Endothelial cell of umbilical vein (primary cell): ENCODE measurements around the gene LRRC4B. TPM values are rescaled to one million over a fixed set of nuclear protein-coding genes. Genes with fewer than 3 reads are reported as not detected.

Experiments
- BruUV-seq: library from RNA; stranded (reverse); fragments of 400-500 nt; replicated peaks from 2 replicates; lab custom pipeline; 2021; lab: Mats Ljungman, UMichigan
- CTCF ChIA-PET: fragments of 300-600, 350-600 bp; sonication (Branson Sonifier 250); formaldehyde crosslinking; loops from one replicate; lab custom pipeline; 2021; ENCODE audit warnings: antibody characterized with exemption, inconsistent platforms; lab: Charles Lee
- POLR2A ChIA-PET: fragments of 300-600, 350-600 bp; sonication (Branson Sonifier 250); formaldehyde crosslinking; loops from one replicate; lab custom pipeline; 2021; ENCODE audit warnings: antibody characterized with exemption, inconsistent platforms; lab: Charles Lee
- DNase-seq: peaks from one replicate; pipeline ENCODE4 v3.0.0-alpha.2; 2011; ENCODE audit warnings: low read depth, low spot score
- FAIRE-seq: peaks from 2 replicates; lab custom pipeline; 2011; peaks lifted over from hg19 to GRCh38; lab: Jason Lieb, UNC
- H2AFZ ChIP-seq: 2 replicates; pipeline ENCODE4 v1.6.0; 2012; ENCODE audit warnings: low read depth, low read length, control low read depth, inconsistent platforms
- H3K27ac ChIP-seq: 2 replicates; pipeline ENCODE4 v1.5.1; 2011; ENCODE audit warnings: low read depth, mild to moderate bottlenecking, control low read depth, low read length, moderate library complexity; ENCODE audit not compliant: insufficient read depth
- H3K27me3 ChIP-seq, 2 experiments: 2 replicates each; pipeline versions ENCODE4 v1.6.0 to v1.6.1; 2011; ENCODE audit warnings: low read length in 2 of 2, mixed read lengths in 1 of 2; ENCODE audit not compliant: control insufficient read depth in 2 of 2, insufficient read depth in 2 of 2
- H3K36me3 ChIP-seq, 2 experiments: 2 replicates in 1 of 2; 3 replicates in 1 of 2; pipeline ENCODE4 v1.5.1; 2011; ENCODE audit warnings: low read length in 2 of 2, mild to moderate bottlenecking in 1 of 2, moderate library complexity in 1 of 2; ENCODE audit not compliant: control insufficient read depth in 2 of 2, insufficient read depth in 2 of 2; ENCODE audit errors: extremely low read depth in 1 of 2
- H3K4me1 ChIP-seq: 3 replicates; pipeline ENCODE4 v1.5.1; 2011; ENCODE audit warnings: mild to moderate bottlenecking, low read length; ENCODE audit not compliant: control insufficient read depth, insufficient read depth; ENCODE audit errors: extremely low read depth
- H3K4me2 ChIP-seq: 2 replicates; pipeline ENCODE4 v1.6.1; 2011; ENCODE audit warnings: low read length, control low read depth, mixed read lengths; ENCODE audit not compliant: insufficient read depth
- H3K4me3 ChIP-seq, 3 experiments: fragments of 200-600 bp in 1 of 3; sonication (generic), shearing (Covaris generic) in 1 of 3; replicated peaks in 1 of 3; 2 replicates each; pipeline ENCODE4 v1.5.1; 2011 to 2016; ENCODE audit warnings: control low read depth in 3 of 3, low read length in 3 of 3, mild to moderate bottlenecking in 2 of 3, inconsistent platforms in 1 of 3, low read depth in 1 of 3, moderate library complexity in 1 of 3; ENCODE audit not compliant: insufficient read depth in 1 of 3
- H3K79me2 ChIP-seq: 2 replicates; pipeline ENCODE4 v1.6.0; 2012; ENCODE audit warnings: low read length, inconsistent platforms; ENCODE audit not compliant: control insufficient read depth, insufficient read depth
- H3K9ac ChIP-seq: replicated peaks from 2 replicates; pipeline ENCODE3; 2011; ENCODE audit warnings: low read length, control low read depth; ENCODE audit not compliant: insufficient read depth; ENCODE audit errors: extremely low read depth
- H3K9me1 ChIP-seq: replicated peaks from 3 replicates; pipeline ENCODE4 v1.6.0; 2011; ENCODE audit warnings: mild to moderate bottlenecking, low read length; ENCODE audit not compliant: control insufficient read depth, insufficient read depth; ENCODE audit errors: extremely low read depth
- H3K9me3 ChIP-seq: replicated peaks from 2 replicates; pipeline ENCODE4 v1.5.1; 2012; ENCODE audit warnings: low read length, inconsistent platforms; ENCODE audit not compliant: control insufficient read depth, insufficient read depth
- H4K20me1 ChIP-seq: replicated peaks from 2 replicates; pipeline ENCODE3; 2011; ENCODE audit warnings: mild to moderate bottlenecking, low read length; ENCODE audit not compliant: control insufficient read depth, insufficient read depth; ENCODE audit errors: extremely low read depth
- EZH2 ChIP-seq: IDR thresholded peaks from 2 replicates; pipeline ENCODE4 v1.6.1; 2012; ENCODE audit warnings: borderline replicate concordance, low read depth, mild to moderate bottlenecking, moderate library complexity, low read length, inconsistent platforms; ENCODE audit not compliant: severe bottlenecking
- FOS ChIP-seq: IDR thresholded peaks from 2 replicates; pipeline ENCODE4 v1.6.1; 2011; ENCODE audit warnings: mild to moderate bottlenecking, low read length, moderate library complexity, borderline replicate concordance; ENCODE audit not compliant: insufficient read depth
- GATA2 ChIP-seq: IDR thresholded peaks from 2 replicates; pipeline ENCODE4 v1.7.0; 2011; ENCODE audit warnings: low read depth, mild to moderate bottlenecking, moderate library complexity, mixed read lengths, low read length; ENCODE audit not compliant: insufficient read length, insufficient read depth
- JUN ChIP-seq: IDR thresholded peaks from 2 replicates; pipeline ENCODE4 v1.6.1; 2011; ENCODE audit warnings: borderline replicate concordance, low read depth; ENCODE audit not compliant: insufficient read length, insufficient read depth
- MYC ChIP-seq: IDR thresholded peaks from one replicate; pipeline ENCODE4 v1.6.1; 2011; ENCODE audit warnings: mild to moderate bottlenecking, low read depth, low read length
- POLR2A ChIP-seq: IDR thresholded peaks from 2 replicates; pipeline ENCODE4 v1.6.1; 2012; ENCODE audit warnings: low read depth, mild to moderate bottlenecking, control low read depth, low read length
- POLR2AphosphoS5 ChIP-seq: IDR thresholded peaks from 2 replicates; pipeline ENCODE4 v1.6.1; 2012; ENCODE audit warnings: low read depth, mild to moderate bottlenecking, control low read depth, low read length, moderate library complexity; ENCODE audit not compliant: insufficient read depth
- dilution Hi-C: fragments of 300-500 bp; cut with MboI; formaldehyde crosslinking; loops from one replicate; pipeline ENCODE4 v1.15.0; 2019; ENCODE audit warnings: low sequenced_read_pairs; ENCODE audit not compliant: extremely low pct_ligation_motif_present
- intact Hi-C: fragments of 100-400 bp; cut with micrococcal nuclease; formaldehyde crosslinking; loops from one replicate; pipeline ENCODE4 v1.10.0; 2022
- polyA plus RNA-seq, 4 experiments: library from polyadenylated mRNA; depleted of rRNA in 3 of 4; stranded (reverse) in 3 of 4; unstranded in 1 of 4; fragments of >200 nt; gene quantifications; 2 replicates each; pipeline versions ENCODE4 v1.2.1 to v1.2.3, GENCODE V29; 2011 to 2012; ENCODE audit warnings: missing spikeins in 1 of 4
- total RNA-seq: library from RNA; stranded (reverse); gene quantifications from 2 replicates; pipeline ENCODE4 v1.2.3, GENCODE V29; 2021
- TF ChIP-seq, protein P1 (sequence below): IDR thresholded peaks from 2 replicates; pipeline ENCODE4 v1.6.1; 2011; ENCODE audit not compliant: insufficient read depth, insufficient read length
- TF ChIP-seq, protein P2 (sequence below), 2 donors: IDR thresholded peaks; 1 replicate in 1 of 2; 2 replicates in 1 of 2; pipeline ENCODE4 v1.5.1; 2011; ENCODE audit warnings: low read length in 2 of 2, mild to moderate bottlenecking in 2 of 2, moderate library complexity in 2 of 2, control low read depth in 1 of 2, inconsistent platforms in 1 of 2, low read depth in 1 of 2; ENCODE audit not compliant: insufficient read depth in 1 of 2; ENCODE audit errors: extremely low read depth in 1 of 2

The LRRC4B gene
- total and polyA plus RNA-seq, 2 donors (not counting 3 experiments of a cell fraction or from before 2014, with no cell fraction given) = 0.08 TPM; not detected in 1

DNA sequence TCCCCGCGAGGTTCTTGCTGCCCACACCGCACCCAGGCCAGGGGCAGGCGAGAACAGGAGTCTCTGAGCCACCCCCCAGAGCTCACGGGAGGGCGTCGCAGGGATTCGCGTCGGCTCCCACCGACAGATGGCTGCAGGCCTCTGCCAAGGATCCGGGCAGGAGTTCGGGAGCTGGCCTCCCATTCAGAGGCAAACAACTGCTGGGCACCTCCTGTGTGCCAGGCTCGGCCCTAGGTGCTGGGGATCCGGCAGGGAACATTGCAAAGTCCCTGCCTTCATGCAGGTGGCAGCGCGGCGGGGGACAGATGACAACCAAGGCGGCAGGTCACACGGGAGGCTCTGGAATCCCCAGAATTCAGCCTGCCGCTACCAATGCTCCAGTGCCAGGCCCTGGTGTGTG, 25.3 kb downstream of the LRRC4B start:
- H4K20me1 ChIP-seq = no peaks in the 10 kb centered on the region
- H3K9me3 ChIP-seq = no peaks in the 10 kb centered on the region
- POLR2A ChIA-PET = interaction anchor here (0.6 kb wide), 1 partner anchor 19 kb away, joined by 5 read pairs; no protein-coding TSS in a partner anchor
- FAIRE-seq (no peak), DNase-seq (no peak)
- H3K79me2 ChIP-seq = no peaks in the 10 kb centered on the region
- CTCF ChIA-PET = interaction anchor here (0.6 to 11.4 kb wide), 3 partner anchors 14 to 379 kb away, joined by 3 to 136 read pairs (median 6); no protein-coding TSS in a partner anchor
- no peak overlapping the region for H3K9ac ChIP-seq
- H3K27ac ChIP-seq = no peak overlapping the region
- intact Hi-C loops (no loop called here), dilution Hi-C loops (no loop called here)
- no peak overlapping the region for H2AFZ ChIP-seq
- H3K4me3 ChIP-seq = no peak overlapping the region
- H3K4me1 ChIP-seq = no peaks in the 10 kb centered on the region
- H3K36me3 ChIP-seq = no peaks in the 10 kb centered on the region
- no peak overlapping the region for H3K4me2 ChIP-seq
- no peaks in the 10 kb centered on the region for H3K9me1 ChIP-seq
- TF ChIP-seq EZH2 (no peak), GATA2 (no peak), POLR2AphosphoS5 (no peak), FOS (no peak), POLR2A (no peak), MYC (no peak), JUN (no peak)
- TF ChIP-seq, protein P1, sequence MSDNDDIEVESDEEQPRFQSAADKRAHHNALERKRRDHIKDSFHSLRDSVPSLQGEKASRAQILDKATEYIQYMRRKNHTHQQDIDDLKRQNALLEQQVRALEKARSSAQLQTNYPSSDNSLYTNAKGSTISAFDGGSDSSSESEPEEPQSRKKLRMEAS = no peak
- TF ChIP-seq, protein P2, sequence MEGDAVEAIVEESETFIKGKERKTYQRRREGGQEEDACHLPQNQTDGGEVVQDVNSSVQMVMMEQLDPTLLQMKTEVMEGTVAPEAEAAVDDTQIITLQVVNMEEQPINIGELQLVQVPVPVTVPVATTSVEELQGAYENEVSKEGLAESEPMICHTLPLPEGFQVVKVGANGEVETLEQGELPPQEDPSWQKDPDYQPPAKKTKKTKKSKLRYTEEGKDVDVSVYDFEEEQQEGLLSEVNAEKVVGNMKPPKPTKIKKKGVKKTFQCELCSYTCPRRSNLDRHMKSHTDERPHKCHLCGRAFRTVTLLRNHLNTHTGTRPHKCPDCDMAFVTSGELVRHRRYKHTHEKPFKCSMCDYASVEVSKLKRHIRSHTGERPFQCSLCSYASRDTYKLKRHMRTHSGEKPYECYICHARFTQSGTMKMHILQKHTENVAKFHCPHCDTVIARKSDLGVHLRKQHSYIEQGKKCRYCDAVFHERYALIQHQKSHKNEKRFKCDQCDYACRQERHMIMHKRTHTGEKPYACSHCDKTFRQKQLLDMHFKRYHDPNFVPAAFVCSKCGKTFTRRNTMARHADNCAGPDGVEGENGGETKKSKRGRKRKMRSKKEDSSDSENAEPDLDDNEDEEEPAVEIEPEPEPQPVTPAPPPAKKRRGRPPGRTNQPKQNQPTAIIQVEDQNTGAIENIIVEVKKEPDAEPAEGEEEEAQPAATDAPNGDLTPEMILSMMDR (IDR thresholded peaks at IDR 0.05; ENCODE audit: extremely low read depth in 1 of 2, insufficient read depth in 1 of 2, low read depth in 1 of 2, low read length in 2 of 2) = no peak
- BruUV-seq = no TSS peak
- H3K27me3 ChIP-seq = no peaks in the 10 kb centered on the region
